ENCODE measurements around the gene MAP1LC3B2.
A peak's percentile ranks its signal among the peaks of the same experiment; 100 is the strongest.

Gene MAP1LC3B2

GRCh38 chr12:116620124-116620491, 60.9 kb downstream of the MAP1LC3B2 start:
- TF ChIP-seq CTCF (conservative IDR thresholded peaks at IDR 0.05), result no peak
- peak overlapping the region; percentile 23; the same call in 1 of the 2 replicates for H3K27ac ChIP-seq

GRCh38 chr12:116620492-116621191, 61.5 kb downstream of the MAP1LC3B2 start:
- H3K27ac ChIP-seq, result peak overlapping the region; percentile 23; the same call in 1 of the 2 replicates
- no peak for TF ChIP-seq CTCF (conservative IDR thresholded peaks at IDR 0.05)

GRCh38 chr12:116621194-116621593, 62.0 kb downstream of the MAP1LC3B2 start:
- H3K27ac ChIP-seq, result peak overlapping the region; percentile 23; the same call in 1 of the 2 replicates
- no peak for TF ChIP-seq CTCF (conservative IDR thresholded peaks at IDR 0.05)

- no peak overlapping the region for H3K27ac ChIP-seq
- TF ChIP-seq CTCF (conservative IDR thresholded peaks at IDR 0.05), result no peak
These were observed 65.3 kb downstream of the MAP1LC3B2 start for GRCh38 chr12:116624516-116624915.

- H3K27ac ChIP-seq, result no peak overlapping the region
- TF ChIP-seq CTCF (conservative IDR thresholded peaks at IDR 0.05), result no peak
These were observed 67.0 kb downstream of the MAP1LC3B2 start for GRCh38 chr12:116626153-116626552.
